ENCODE data around the gene SBF2.

GRCh38 chr11:10261821-10262220 lies 32.2 kb downstream of the SBF2 start:
- TF ChIP-seq, protein P1, sequence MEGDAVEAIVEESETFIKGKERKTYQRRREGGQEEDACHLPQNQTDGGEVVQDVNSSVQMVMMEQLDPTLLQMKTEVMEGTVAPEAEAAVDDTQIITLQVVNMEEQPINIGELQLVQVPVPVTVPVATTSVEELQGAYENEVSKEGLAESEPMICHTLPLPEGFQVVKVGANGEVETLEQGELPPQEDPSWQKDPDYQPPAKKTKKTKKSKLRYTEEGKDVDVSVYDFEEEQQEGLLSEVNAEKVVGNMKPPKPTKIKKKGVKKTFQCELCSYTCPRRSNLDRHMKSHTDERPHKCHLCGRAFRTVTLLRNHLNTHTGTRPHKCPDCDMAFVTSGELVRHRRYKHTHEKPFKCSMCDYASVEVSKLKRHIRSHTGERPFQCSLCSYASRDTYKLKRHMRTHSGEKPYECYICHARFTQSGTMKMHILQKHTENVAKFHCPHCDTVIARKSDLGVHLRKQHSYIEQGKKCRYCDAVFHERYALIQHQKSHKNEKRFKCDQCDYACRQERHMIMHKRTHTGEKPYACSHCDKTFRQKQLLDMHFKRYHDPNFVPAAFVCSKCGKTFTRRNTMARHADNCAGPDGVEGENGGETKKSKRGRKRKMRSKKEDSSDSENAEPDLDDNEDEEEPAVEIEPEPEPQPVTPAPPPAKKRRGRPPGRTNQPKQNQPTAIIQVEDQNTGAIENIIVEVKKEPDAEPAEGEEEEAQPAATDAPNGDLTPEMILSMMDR (IDR thresholded peaks at IDR 0.05; ENCODE audit: extremely low read depth in 1 of 2, insufficient read depth in 1 of 2, low read depth in 1 of 2, low read length in 2 of 2) = no peak
- TF ChIP-seq EZH2 (IDR thresholded peaks at IDR 0.05; ENCODE audit: borderline replicate concordance, low read depth, low read length, severe bottlenecking) (no peak), POLR2A (IDR thresholded peaks at IDR 0.05; ENCODE audit: low read depth, low read length) (no peak), MAX (IDR thresholded peaks at IDR 0.05; ENCODE audit: insufficient read depth, insufficient read length) (no peak), POLR2AphosphoS5 (IDR thresholded peaks at IDR 0.05; ENCODE audit: insufficient read depth, low read depth, low read length) (no peak)
